GM12891 (cell line): ENCODE data around the gene TRIM8.

Experiments used
- POLR2A ChIP-seq: IDR thresholded peaks from 2 replicates; pipeline ENCODE4 v1.6.1; 2011; ENCODE audit warnings: low read depth, low read length, control low read depth
- POLR2AphosphoS5 ChIP-seq: IDR thresholded peaks from 2 replicates; pipeline ENCODE4 v1.6.1; 2011; ENCODE audit warnings: low read depth, low read length, control low read depth
- TAF1 ChIP-seq: IDR thresholded peaks from 2 replicates; pipeline ENCODE4 v1.6.1; 2011; ENCODE audit warnings: low read depth, low read length, control low read depth

- TF ChIP-seq POLR2AphosphoS5 (no peak), POLR2A (no peak), TAF1 (no peak)
Measured at GRCh38 chr10:102665904-102666509, 21.7 kb downstream of the TRIM8 start.
